DMS53 treated with DMSO at 0.1 percent for 48 hours (cell line): ENCODE results near the gene TSPEAR.
"Not testable (repeated sequence)": the region's sequence is repeated elsewhere in the genome, so short reads cannot be mapped to it uniquely, and the experiment has no call there.

Source experiments
- DNase-seq: peaks from one replicate; lab custom pipeline; 2025; ENCODE audit not compliant: unreplicated experiment; lab: John Stamatoyannopoulos, UW

Gene TSPEAR

GRCh38 chr21:44508711-44509445 lies 202.5 kb downstream of the TSPEAR start:
- DNase-seq, result no peak

GRCh38 chr21:44508426-44508710 lies 203.0 kb downstream of the TSPEAR start:
- DNase-seq, result no peak

GRCh38 chr21:44507673-44508425 lies 203.5 kb downstream of the TSPEAR start:
- DNase-seq, result no peak

GRCh38 chr21:44506279-44507255 lies 204.8 kb downstream of the TSPEAR start:
- no peak for DNase-seq

GRCh38 chr21:44505673-44506278 lies 205.6 kb downstream of the TSPEAR start:
- DNase-seq, result no peak

- no peak for DNase-seq
Observed at GRCh38 chr21:44503901-44504399, 207.4 kb downstream of the TSPEAR start.

GRCh38 chr21:44503006-44503889 lies 208.1 kb downstream of the TSPEAR start:
- not testable (repeated sequence) for DNase-seq

- no peak for DNase-seq
Observed at GRCh38 chr21:44502171-44502958, 209.0 kb downstream of the TSPEAR start.

- DNase-seq, result no peak
Observed at GRCh38 chr21:44500111-44500510, 211.3 kb downstream of the TSPEAR start.

- DNase-seq, result no peak
Observed at GRCh38 chr21:44499631-44500030, 211.7 kb downstream of the TSPEAR start.

- no peak for DNase-seq
Observed at GRCh38 chr21:44499211-44499560, 212.2 kb downstream of the TSPEAR start.

GRCh38 chr21:44498280-44499210 lies 212.8 kb downstream of the TSPEAR start:
- no peak for DNase-seq

GRCh38 chr21:44497703-44498126 lies 213.7 kb downstream of the TSPEAR start:
- no peak for DNase-seq

GRCh38 chr21:44496564-44497550 lies 214.5 kb downstream of the TSPEAR start:
- peak; percentile 48 for DNase-seq

- DNase-seq, result no peak
Observed at GRCh38 chr21:44495611-44496563, 215.5 kb downstream of the TSPEAR start.

- DNase-seq, result no peak
Observed at GRCh38 chr21:44494956-44495355, 216.4 kb downstream of the TSPEAR start.
